Measurements from ENCODE around the gene SLC7A5. TPM values are rescaled to one million over a fixed set of nuclear protein-coding genes. Genes with fewer than 3 reads are reported as not detected.
"Not testable (repeated sequence)": the region's sequence is repeated elsewhere in the genome, so short reads cannot be mapped to it uniquely, and the experiment has no call there.

SLC7A5 gene
- polyA plus RNA-seq, 6 donors from 2014 or later, result 0.56 to 2.2 (median 1.7) TPM

- peaks cover 3 to 14% (median 8%) of the 10 kb centered on the region in 3 donors for H3K4me1 Mint-ChIP-seq
- H3K27ac Mint-ChIP-seq, DNase-seq, H3K9me3 Mint-ChIP-seq, H3K27me3 Mint-ChIP-seq, H3K4me3 Mint-ChIP-seq, H3K36me3 Mint-ChIP-seq: not testable (repeated sequence)
- ATAC-seq (ENCODE audit: low read depth in 2 of 2), result peak; percentile 56 to 78
These were observed 6.5 kb downstream of the SLC7A5 start for GRCh38 chr16:87862597-87863326.

DNA sequence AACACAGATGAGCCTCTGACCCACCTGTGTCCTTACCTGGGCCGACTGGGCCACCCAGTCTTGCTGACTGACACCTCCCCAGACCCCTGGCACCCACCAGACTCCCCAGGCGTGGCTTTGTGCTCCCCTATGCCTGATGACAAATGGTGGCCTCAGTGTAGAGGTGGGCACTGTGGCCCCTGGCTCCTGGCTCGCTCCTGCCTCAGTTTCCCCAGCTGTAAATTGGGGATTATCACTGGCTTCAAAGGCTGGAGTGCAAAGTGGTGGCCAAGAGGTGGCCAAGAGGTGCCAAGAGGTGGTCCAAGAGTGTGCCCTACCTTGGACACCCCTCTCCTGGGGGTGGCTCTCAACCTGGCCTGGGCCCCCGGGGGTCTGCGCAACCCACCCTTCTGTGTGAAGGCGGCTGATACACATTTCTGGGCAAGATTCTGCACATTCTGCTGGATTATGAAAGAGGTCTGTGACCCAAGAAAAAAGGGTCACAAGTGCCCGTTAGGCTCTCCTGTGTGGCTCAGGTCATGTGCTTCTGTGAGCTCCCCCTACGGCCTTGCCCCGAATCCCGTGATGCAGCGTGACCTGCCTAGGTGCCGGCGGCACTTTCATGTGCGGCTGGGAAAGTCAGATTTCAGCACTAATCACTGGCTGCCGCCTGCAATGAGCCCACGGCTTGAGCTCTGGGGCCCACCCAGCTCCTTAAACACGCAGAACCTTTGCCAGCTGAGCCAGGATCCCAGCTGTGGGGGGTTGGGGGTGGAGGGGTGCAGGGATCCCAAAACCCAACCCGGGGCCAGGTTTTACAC is 7.8 kb downstream of the SLC7A5 start:
- not testable (repeated sequence) for H3K27ac Mint-ChIP-seq

DNA sequence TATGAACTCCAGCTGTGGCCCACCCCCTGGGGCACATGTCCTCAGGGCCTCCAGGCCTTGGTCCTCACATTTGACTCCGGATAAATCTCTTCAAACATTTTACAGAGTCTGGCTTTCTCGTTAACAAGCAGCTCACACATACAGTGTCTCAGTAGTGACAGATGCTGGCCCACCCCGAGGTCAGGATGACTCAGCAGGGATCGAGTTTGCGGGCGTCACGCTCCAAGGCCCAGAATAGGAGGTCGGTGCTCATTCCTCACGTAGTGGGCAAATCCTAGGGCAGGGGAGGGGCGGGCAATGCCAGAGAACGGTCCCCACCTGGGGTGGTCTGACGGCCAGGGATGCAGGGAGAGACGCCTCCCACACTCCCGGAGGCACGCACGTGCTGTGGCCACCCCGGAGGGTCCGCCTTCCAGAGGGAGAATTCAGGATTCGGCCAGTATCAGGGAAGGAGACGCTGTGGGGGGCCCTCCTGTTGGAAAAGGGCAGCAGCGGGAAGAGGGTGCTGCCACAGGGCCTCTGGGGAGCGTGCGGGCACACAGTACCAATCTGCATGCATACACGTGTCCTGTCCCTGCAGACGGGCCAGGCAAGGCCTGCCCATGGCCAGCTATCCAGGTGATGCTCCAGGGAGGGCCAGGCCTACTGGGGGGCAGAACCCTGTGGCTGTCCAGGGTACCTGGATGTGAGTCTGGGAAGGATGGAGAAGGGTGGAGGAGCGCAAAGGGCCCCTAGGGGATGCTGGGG is 8.6 kb downstream of the SLC7A5 start:
- Mint-ChIP-seq H3K36me3 (no peaks in the 10 kb centered on the region), H3K4me1 (peaks cover 3 to 7% (median 6%) of the 10 kb centered on the region in 3 donors), H3K27me3 (no peaks in the 10 kb centered on the region), H3K9me3 (no peaks in the 10 kb centered on the region), H3K4me3 (peak overlapping the region in 1 of 8 donors; percentile 29), H3K27ac (peak overlapping the region in 1 of 6 donors; percentile 89)
- DNase-seq, result no peak
- ATAC-seq (ENCODE audit: low read depth in 2 of 2), result no peak

More for the DNA sequence above, 7.8 kb downstream of the SLC7A5 start:
- not testable (repeated sequence) for H3K27me3 Mint-ChIP-seq; H3K4me1 Mint-ChIP-seq; H3K36me3 Mint-ChIP-seq; DNase-seq; H3K4me3 Mint-ChIP-seq; ATAC-seq (ENCODE audit: low read depth in 2 of 2); H3K9me3 Mint-ChIP-seq

DNA sequence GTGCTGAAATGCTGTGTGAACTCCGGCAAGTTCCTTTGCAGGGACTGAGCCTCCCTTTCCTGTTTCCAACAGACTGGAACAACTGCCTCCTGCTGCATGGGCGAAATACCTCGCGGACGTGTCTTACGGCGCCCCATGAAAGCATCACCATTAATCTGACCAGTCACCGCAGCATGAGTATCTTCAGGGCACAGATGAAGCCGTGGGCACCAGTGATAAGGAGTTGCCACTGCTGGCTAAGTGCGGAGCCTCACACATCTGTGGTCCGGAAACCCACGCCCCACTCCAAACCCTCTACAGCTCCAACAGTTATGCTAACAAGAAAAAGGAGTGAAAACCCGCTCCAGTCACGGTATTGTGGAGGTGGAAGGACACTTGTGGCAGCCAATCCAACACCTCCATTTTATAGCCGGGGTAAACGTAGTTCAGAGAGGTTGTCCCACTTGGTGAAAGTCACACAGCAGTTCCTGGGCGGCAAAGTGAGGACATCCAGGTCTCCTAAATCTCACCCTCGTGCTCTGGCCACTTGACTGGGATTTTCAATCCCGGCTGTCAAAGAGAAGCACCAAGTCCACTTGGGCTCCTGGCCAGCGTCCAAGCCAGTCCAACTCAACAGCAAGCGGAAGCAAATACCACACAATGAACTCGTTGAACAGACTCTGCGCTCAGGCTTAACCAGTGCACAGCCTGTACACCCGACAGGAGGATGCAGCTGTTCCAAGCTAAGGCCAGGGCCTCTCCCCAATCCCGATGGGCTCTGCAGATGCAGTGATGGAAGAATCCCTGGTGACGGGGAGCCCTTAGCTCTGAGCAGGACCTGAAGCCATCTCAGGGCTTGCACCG is 10.9 kb downstream of the SLC7A5 start:
- H3K4me3 Mint-ChIP-seq; ATAC-seq (ENCODE audit: low read depth in 2 of 2); H3K36me3 Mint-ChIP-seq; H3K27me3 Mint-ChIP-seq; DNase-seq; H3K9me3 Mint-ChIP-seq: not testable (repeated sequence)
- Mint-ChIP-seq H3K4me1 (peaks cover 0 to 10% (median 6%) of the 10 kb centered on the region in 3 donors), H3K27ac (peak overlapping the region in 1 of 6 donors; percentile 33)

DNA sequence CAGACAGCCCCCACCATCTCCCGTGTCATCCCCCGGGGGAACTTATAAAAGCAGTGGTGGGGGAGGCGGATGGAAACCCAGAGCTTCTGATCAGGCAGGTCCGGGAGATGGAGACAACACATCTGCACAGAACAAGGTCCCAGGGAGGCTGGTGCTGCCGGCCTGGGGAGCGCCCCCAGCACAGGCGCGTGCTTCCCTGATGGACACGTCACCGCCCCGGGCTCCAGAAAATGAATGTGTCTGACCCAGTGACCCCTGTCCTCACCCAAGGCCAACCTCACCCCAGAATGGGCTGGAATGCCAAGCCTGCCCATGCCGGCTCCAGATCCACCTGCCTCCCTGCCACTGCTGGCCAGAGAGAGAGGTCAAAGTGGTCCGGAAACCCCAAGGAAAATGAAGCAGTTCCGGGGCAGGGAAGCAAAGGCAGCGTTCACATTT is 12.5 kb downstream of the SLC7A5 start:
- H3K9me3 Mint-ChIP-seq, result no peaks in the 10 kb centered on the region
- DNase-seq (no peak), ATAC-seq (ENCODE audit: low read depth in 2 of 2) (no peak)
- H3K4me1 Mint-ChIP-seq, result peaks cover 0 to 19% (median 12%) of the 10 kb centered on the region in 3 donors
- H3K27me3 Mint-ChIP-seq, result no peaks in the 10 kb centered on the region
- peak overlapping the region in 2 of 6 donors; percentile 19 to 57 for H3K27ac Mint-ChIP-seq
- H3K4me3 Mint-ChIP-seq, result peak overlapping the region in 3 of 8 donors; percentile 26 to 54 (median 30)
- no peaks in the 10 kb centered on the region for H3K36me3 Mint-ChIP-seq

DNA sequence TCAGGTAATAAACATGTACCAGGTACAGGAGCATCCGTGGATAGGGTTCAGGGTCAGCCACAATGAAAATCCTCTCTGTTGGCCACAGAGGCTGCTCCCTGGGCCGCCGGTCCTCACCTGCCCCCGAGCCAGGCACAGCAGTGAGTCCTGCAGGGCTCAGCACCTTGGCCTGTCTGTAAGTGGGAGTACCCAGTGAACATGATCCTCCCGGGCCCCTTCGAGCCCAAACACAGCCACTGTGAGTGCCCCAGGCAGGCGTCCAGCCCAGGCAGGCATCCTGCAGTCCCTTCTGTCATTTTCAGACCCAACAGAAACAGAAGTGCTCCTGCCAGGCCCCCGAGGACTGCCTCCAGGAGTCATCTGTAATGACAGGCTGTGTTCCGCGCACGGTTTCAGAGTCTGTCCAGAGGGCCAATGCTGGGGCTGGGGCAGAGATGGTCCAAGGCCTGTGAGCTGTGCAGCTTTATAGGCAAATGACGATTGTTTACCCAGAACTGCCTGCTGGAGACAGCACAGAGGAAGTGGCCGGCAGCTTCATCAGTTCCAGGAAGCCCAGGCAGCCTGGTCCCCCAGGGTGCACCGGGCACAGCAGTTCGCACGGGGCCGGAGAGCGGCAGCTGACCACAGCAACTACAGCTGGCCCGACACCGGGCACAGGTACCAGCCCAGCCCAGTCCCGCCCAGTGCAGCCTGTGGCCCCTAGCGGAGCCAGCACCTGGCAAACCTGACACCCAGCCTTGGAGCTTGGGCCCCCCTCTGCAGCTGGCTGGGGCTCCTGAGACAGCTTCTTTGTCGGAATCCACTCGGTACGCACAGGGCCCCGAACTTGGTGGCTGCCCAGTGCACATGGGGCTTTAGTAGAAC is 13.2 kb downstream of the SLC7A5 start:
- Mint-ChIP-seq H3K9me3 (no peaks in the 10 kb centered on the region), H3K4me3 (peak overlapping the region in 3 of 8 donors; percentile 26 to 54 (median 30)), H3K27me3 (no peaks in the 10 kb centered on the region), H3K4me1 (peaks cover 0 to 19% (median 12%) of the 10 kb centered on the region in 3 donors), H3K27ac (peak overlapping the region in 4 of 6 donors; percentile 19 to 57 (median 38)), H3K36me3 (no peaks in the 10 kb centered on the region)
- DNase-seq (no peak), ATAC-seq (ENCODE audit: low read depth in 2 of 2) (peak; percentile 38 to 39)

DNA sequence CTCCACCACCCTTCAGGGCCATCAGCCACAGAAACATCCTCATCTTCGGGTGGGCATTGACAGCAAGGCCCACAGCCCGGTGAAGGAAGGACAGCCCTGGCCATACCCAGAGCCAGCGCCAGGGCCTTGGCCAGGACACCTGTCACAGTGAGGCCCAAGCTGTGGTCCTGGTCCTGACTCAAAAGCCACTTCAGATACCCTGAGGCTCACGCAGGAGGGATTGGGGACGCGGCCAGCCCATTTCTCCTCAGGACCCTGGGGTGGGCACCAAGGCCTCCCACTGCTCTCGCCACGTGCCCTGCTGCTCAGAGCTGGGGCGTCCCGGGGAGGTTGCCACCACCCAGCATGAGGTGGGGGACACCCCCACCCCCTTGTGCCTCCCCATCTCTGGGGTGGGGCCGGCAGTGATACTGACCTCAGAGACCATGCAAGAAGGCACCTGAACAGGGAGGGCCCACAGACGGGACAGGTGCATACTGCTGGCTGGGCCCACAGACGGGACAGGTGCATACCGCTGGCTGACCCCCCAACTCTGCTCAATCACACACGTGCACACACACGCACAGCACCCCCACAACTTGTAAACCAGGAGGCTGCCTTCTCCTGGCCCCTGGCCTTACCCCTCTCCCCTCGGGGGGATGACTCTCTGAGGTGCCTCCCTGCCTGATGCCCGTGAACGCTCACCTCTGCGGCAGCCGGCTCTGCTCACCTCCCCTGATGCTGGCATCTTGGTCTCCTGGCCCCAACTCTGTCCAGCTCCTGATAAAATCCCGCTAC is 14.2 kb downstream of the SLC7A5 start:
- Mint-ChIP-seq H3K4me3 (no peak overlapping the region), H3K27me3 (no peaks in the 10 kb centered on the region), H3K27ac (peak overlapping the region in 2 of 6 donors; percentile 6 to 71), H3K36me3 (no peaks in the 10 kb centered on the region), H3K4me1 (peaks cover 0 to 16% (median 12%) of the 10 kb centered on the region in 3 donors), H3K9me3 (no peaks in the 10 kb centered on the region)
- ATAC-seq (ENCODE audit: low read depth in 2 of 2) (no peak), DNase-seq (no peak)

DNA sequence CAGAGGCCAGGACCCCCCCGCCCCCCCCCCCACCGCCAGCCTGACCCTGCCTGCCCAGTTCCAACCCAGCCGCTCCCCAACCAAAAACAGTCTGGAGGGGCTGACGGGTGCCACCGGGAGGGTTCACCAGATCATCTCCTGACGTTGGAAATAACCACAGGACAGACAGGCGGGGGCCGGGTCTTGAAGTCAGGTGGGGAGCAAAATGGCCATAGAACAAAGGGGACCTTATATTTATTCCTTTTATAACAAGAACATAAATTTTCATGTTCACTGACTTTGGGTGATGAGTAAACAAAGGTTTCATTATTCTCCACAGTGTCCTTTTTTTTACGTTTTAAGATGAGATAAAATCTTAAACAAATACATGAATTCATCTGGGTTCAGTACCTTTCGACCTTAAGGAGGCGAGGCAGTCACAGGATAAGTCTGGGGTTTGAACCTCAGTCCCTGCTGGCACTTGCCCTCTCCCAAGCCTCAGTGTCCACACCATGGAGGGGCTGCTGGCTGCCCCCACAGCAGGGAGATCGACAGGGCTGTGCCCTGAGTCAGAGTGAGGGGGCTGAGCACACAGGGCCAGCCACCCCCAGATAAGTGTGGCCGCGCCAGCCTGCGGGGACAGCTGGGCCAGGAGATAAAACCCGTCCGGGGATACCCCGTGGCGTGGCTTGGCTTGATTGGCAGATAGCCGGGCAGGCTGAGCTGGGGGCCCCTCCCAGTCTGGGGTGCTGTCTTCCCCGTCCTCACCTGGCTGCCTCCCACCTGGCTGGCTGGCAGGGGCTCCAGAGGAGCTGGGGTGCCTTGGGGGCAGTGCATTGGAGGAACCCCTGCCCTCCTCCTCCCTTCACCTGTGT is 15.0 kb downstream of the SLC7A5 start:
- Mint-ChIP-seq H3K4me3 (no peak overlapping the region), H3K36me3 (no peaks in the 10 kb centered on the region), H3K4me1 (peaks cover 0 to 16% (median 12%) of the 10 kb centered on the region in 3 donors), H3K27ac (peak overlapping the region in 1 of 6 donors; percentile 70), H3K27me3 (no peaks in the 10 kb centered on the region), H3K9me3 (no peaks in the 10 kb centered on the region)
- ATAC-seq (ENCODE audit: low read depth in 2 of 2) (no peak), DNase-seq (no peak)

GRCh38 chr16:87853411-87854052 is 15.8 kb downstream of the SLC7A5 start:
- H3K27me3 Mint-ChIP-seq, result no peaks in the 10 kb centered on the region
- no peaks in the 10 kb centered on the region for H3K36me3 Mint-ChIP-seq
- peak overlapping the region in 2 of 6 donors; percentile 56 to 70 for H3K27ac Mint-ChIP-seq
- peak; percentile 75 to 77 for ATAC-seq (ENCODE audit: low read depth in 2 of 2)
- H3K9me3 Mint-ChIP-seq, result no peaks in the 10 kb centered on the region
- DNase-seq, result peak; percentile 52
- peaks cover 0 to 16% (median 12%) of the 10 kb centered on the region in 3 donors for H3K4me1 Mint-ChIP-seq
- peak overlapping the region in 2 of 8 donors; percentile 30 to 41 for H3K4me3 Mint-ChIP-seq

DNA sequence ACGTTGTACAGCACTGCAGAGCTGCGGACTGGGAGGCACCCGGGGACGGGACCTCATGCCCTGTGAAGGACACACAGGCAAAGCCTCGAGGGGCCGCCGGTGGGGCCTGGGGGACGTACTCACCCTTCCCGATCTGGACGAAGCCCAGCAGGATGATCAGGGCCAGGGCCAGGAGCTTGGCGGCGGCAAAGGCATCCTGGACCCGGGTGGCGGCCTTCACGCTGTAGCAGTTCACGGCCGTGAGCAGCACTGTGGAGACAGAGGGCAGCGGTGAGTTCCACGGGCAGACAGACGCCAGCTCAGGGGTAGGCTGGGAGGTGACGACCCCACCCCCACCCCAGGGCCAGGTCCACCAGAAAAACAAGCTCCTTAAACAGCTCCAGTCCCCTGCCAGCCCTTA is 17.7 kb downstream of the SLC7A5 start:
- no peak overlapping the region for H3K4me3 Mint-ChIP-seq
- no peaks in the 10 kb centered on the region for H3K36me3 Mint-ChIP-seq
- no peak for DNase-seq
- no peak overlapping the region for H3K27ac Mint-ChIP-seq
- no peak for ATAC-seq (ENCODE audit: low read depth in 2 of 2)
- H3K9me3 Mint-ChIP-seq, result no peaks in the 10 kb centered on the region
- H3K27me3 Mint-ChIP-seq, result no peaks in the 10 kb centered on the region
- H3K4me1 Mint-ChIP-seq, result peaks cover 0 to 13% (median 8%) of the 10 kb centered on the region in 3 donors
